Esophagus squamous epithelium (tissue), 4 donors: ENCODE results near the gene LBX2.

Experiments used
- CTCF ChIP-seq, 6 experiments: fragments of 450-650 bp in 4 of 6; fragments of 200-600 bp in 2 of 6; sonication (generic) in 2 of 6; IDR thresholded peaks; one replicate each; pipeline ENCODE4 v1.5.1; 2016 to 2019; ENCODE audit warnings: antibody characterized with exemption in 6 of 6, mild to moderate bottlenecking in 4 of 6, moderate library complexity in 4 of 6
- POLR2A ChIP-seq, 4 donors: fragments of 450-650 bp; IDR thresholded peaks; one replicate each; pipeline ENCODE4 v1.6.1; 2017; ENCODE audit warnings: antibody characterized with exemption in 4 of 4, mild to moderate bottlenecking in 4 of 4, moderate library complexity in 3 of 4

DNA sequence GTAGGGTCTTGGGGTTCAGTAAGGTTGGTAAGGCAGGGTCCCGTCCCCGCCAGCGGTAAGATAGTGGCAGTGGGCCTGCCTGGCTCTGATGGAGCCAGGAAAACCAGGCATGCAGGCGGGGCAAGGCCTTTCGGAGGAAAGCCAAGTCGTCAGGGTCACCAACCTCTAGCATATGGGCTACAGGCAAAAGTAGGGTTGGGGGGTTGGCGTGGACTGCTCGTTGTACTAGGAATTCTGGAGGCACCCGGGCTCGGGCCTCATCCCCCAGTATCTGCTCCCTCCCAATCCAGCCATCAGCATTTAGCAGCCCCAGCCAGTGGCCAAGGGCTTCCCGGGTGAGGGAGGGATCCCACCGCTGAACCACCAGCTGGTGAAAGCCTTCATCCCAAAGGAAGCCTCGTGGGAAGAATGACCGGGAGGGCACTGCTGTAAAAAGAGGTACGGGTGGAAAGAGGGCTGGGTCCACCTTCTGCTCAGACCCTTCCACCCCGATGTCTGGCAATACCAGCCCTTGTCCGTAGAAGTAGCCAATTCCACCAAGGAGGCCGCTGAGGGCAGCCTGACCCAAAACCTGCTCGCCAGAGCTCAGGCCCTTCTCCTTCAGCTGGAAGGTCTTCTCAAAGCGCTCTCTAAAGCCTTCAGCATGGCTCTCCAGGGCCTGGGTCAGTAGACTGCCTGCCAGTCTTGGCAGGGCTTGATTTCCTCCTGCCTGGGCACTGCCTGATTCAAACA, 37.2 kb downstream of the LBX2 start:
- TF ChIP-seq CTCF (IDR thresholded peaks at IDR 0.05) = no peak
- no peak for TF ChIP-seq POLR2A (IDR thresholded peaks at IDR 0.05)
